ENCODE measurements around the gene PET117. TPM values are rescaled to one million over a fixed set of nuclear protein-coding genes. Genes with fewer than 3 reads are reported as not detected.

The PET117 gene
- polyA plus RNA-seq, 1 experiment = 3.9 TPM

DNA sequence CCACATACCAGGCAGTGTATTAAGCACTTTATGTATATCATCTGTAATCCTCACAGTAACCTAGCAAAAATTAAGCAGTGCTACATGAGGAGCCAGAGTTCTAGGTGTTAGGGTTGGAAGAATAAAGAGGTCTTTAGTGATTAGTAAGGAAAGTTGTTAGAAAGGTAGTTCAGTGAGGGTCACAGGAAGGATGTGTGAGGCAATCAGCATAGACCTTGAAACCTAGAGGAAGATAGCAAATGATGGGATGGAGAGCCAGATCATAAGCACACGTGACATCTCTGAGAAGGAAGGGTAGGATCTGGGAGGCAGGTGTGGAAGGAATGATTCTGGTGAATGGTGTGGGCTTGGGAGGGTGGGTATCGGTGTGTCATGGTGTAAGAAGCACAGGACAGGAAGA is 2.2 kb downstream of the PET117 start:
- TF ChIP-seq, protein P1, sequence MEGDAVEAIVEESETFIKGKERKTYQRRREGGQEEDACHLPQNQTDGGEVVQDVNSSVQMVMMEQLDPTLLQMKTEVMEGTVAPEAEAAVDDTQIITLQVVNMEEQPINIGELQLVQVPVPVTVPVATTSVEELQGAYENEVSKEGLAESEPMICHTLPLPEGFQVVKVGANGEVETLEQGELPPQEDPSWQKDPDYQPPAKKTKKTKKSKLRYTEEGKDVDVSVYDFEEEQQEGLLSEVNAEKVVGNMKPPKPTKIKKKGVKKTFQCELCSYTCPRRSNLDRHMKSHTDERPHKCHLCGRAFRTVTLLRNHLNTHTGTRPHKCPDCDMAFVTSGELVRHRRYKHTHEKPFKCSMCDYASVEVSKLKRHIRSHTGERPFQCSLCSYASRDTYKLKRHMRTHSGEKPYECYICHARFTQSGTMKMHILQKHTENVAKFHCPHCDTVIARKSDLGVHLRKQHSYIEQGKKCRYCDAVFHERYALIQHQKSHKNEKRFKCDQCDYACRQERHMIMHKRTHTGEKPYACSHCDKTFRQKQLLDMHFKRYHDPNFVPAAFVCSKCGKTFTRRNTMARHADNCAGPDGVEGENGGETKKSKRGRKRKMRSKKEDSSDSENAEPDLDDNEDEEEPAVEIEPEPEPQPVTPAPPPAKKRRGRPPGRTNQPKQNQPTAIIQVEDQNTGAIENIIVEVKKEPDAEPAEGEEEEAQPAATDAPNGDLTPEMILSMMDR (IDR thresholded peaks at IDR 0.05; ENCODE audit: insufficient read depth, low read depth, low read length) = no peak
- no peak for DNase-seq (ENCODE audit: low read depth)
- ChIA-PET CTCF (no interaction called here), POLR2A (no interaction called here)
- Histone ChIP-seq H3K27me3 (ENCODE audit: control insufficient read depth, insufficient read depth, low read length) (no peaks in the 10 kb centered on the region), H3K36me3 (ENCODE audit: control insufficient read depth, insufficient read depth, low read length) (peaks cover 2% of the 10 kb centered on the region; the same call in 1 of the 2 replicates), H3K4me3 (ENCODE audit: low read depth, low read length) (no peak overlapping the region)

DNA sequence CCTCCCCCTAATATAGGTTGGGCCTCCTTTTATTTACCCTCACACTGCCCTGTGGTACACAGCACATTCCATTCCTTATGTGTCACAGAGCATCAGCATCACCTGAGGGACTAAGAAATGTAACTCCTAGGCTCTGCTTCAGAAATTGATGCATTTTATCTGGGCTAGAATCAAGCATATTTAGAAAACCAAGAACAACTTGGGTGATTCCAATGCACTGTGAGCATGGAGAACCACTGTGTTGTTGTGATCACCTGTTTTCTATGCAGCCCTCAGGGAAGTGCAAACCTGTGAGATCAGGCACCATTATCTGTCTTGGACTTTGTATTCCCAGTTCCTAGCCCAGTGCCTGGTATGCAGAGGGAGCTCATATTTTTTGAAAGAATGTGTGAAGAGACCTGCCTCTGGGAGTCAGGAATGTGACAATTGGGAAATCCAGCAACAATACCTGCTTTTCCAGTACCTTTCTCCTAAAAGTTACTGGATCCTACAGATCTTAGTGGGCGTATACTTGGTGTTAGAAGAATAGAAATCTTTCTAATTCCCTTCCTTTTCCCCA is 7.0 kb downstream of the PET117 start:
- TF ChIP-seq, protein P1 (IDR thresholded peaks at IDR 0.05; ENCODE audit: insufficient read depth, low read depth, low read length) = no peak
- ChIA-PET POLR2A (no interaction called here), CTCF (interaction anchor here (1.0 kb wide), 1 partner anchor 639 kb away, joined by 3 read pairs; no protein-coding TSS in a partner anchor)
- H3K36me3 ChIP-seq (ENCODE audit: control insufficient read depth, insufficient read depth, low read length) = peaks cover 2% of the 10 kb centered on the region; the same call in 1 of the 2 replicates
- no peak overlapping the region for H3K4me3 ChIP-seq (ENCODE audit: low read depth, low read length)
- no peaks in the 10 kb centered on the region for H3K27me3 ChIP-seq (ENCODE audit: control insufficient read depth, insufficient read depth, low read length)
- no peak for DNase-seq (ENCODE audit: low read depth)

DNA sequence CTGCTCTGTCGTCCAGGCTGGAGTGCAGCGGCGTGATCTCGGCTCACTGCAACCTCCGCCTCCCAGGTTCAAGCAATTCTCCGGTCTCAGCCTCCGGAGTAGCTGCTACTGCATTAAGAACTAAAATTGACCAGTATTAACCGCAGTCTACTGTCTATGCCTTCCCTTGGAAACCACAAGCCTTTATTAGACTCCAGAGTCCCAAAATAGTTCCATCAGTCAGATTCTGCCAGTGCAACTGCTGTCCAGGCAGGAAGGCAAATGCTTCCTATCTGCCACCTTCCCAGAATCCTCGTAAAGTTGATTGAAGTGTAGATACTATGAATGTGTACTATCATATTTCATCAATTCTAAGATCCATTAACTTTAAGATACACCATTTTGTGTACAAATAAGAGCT is 16.7 kb downstream of the PET117 start:
- no peaks in the 10 kb centered on the region for H3K27me3 ChIP-seq (ENCODE audit: control insufficient read depth, insufficient read depth, low read length)
- POLR2A ChIA-PET = no interaction called here
- no peak for DNase-seq (ENCODE audit: low read depth)
- H3K36me3 ChIP-seq (ENCODE audit: control insufficient read depth, insufficient read depth, low read length) = peaks cover 4% of the 10 kb centered on the region
- H3K4me3 ChIP-seq (ENCODE audit: low read depth, low read length) = no peak overlapping the region
- CTCF ChIA-PET = interaction anchor here (0.5 kb wide), 1 partner anchor 45 kb away, joined by 4 read pairs; no protein-coding TSS in a partner anchor
- TF ChIP-seq, protein P1 (IDR thresholded peaks at IDR 0.05; ENCODE audit: insufficient read depth, low read depth, low read length) = no peak

DNA sequence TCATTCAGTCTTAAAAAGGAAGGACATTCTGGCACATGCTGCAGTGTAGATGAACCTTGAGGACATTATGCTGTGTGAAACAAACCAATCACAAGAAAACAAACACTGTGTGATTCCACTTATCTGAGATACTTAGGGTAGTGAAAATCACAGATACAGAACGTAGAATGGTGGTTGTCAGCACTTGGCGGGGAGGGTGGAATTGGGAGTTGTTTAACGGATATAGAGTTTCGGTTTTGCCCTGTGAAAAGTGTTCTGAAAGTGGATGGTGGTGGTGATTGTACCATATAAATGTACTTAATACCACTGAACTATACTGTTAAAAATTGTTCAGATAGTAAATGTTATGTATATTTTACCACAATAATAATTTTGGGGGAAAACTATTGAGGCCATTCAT is 18.4 kb downstream of the PET117 start:
- H3K4me3 ChIP-seq (ENCODE audit: low read depth, low read length) = no peak overlapping the region
- no peak for DNase-seq (ENCODE audit: low read depth)
- peaks cover 4% of the 10 kb centered on the region for H3K36me3 ChIP-seq (ENCODE audit: control insufficient read depth, insufficient read depth, low read length)
- ChIA-PET CTCF (no interaction called here), POLR2A (no interaction called here)
- H3K27me3 ChIP-seq (ENCODE audit: control insufficient read depth, insufficient read depth, low read length) = no peaks in the 10 kb centered on the region
- TF ChIP-seq, protein P1 (IDR thresholded peaks at IDR 0.05; ENCODE audit: insufficient read depth, low read depth, low read length) = no peak

DNA sequence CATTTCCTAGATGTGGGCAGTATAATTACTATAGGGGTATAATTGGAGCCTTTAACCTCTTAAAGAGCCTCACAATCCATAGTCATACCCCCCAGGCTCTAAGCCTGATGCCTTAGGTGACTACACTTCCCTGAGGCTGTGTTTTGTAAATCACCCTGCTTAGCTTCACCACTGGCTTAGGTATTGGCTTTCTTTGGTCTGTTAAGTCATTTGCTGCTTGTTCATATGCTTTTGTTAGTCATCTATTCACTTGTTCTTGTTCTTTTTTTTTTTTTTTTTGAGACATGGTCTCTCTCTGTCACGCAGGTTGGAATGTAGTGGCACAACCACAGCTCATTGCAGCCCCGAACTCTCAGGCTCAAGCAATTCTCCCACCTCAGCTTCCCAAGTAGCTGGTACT is 26.7 kb downstream of the PET117 start:
- Histone ChIP-seq H3K36me3 (ENCODE audit: control insufficient read depth, insufficient read depth, low read length) (peaks cover 9% of the 10 kb centered on the region), H3K27me3 (ENCODE audit: control insufficient read depth, insufficient read depth, low read length) (no peaks in the 10 kb centered on the region), H3K4me3 (ENCODE audit: low read depth, low read length) (no peak overlapping the region)
- no peak for DNase-seq (ENCODE audit: low read depth)
- ChIA-PET CTCF (interaction anchor here (0.5 kb wide), 1 partner anchor 191 kb away, joined by 3 read pairs; no protein-coding TSS in a partner anchor), POLR2A (no interaction called here)
- TF ChIP-seq, protein P1 (IDR thresholded peaks at IDR 0.05; ENCODE audit: insufficient read depth, low read depth, low read length) = no peak
